Upper lobe of left lung (tissue), 6 donors: ENCODE data around the gene PRKD1. TPM values are rescaled to one million over a fixed set of nuclear protein-coding genes. Genes with fewer than 3 reads are reported as not detected.
A peak's percentile ranks its signal among the peaks of the same experiment; 100 is the strongest.

Experiments used
- ATAC-seq, 2 donors: fragments of 200-7000 bp; cut with Tn5 transposase; one replicate each; pipeline ENCODE4 v1.9.1; 2022; ENCODE audit warnings: mild to moderate bottlenecking in 2 of 2, moderate library complexity in 2 of 2; ENCODE audit not compliant: low FRiP score in 2 of 2
- DNase-seq, 2 donors: peaks; one replicate each; pipeline ENCODE4 v3.0.0-alpha.2; 2019 to 2020
- H3K27ac ChIP-seq, 4 donors: fragments of 200-600 bp; sonication (generic); one replicate each; pipeline ENCODE4 v1.5.1; 2016 to 2019
- H3K27me3 ChIP-seq, 4 donors: fragments of 200-600 bp; sonication (generic); one replicate each; pipeline ENCODE4 v1.5.1; 2017 to 2019
- H3K36me3 ChIP-seq, 4 donors: fragments of 200-600 bp; sonication (generic); one replicate each; pipeline ENCODE4 v1.5.1; 2016 to 2019
- H3K4me1 ChIP-seq, 4 donors: fragments of 200-600 bp; sonication (generic); one replicate each; pipeline ENCODE4 v1.5.1; 2018 to 2019
- H3K4me3 ChIP-seq, 4 donors: fragments of 200-600 bp; sonication (generic); one replicate each; pipeline ENCODE4 v1.5.1; 2017 to 2019; ENCODE audit warnings: mild to moderate bottlenecking in 2 of 4, moderate library complexity in 1 of 4
- H3K9me3 ChIP-seq, 4 donors: fragments of 200-600 bp; sonication (generic); one replicate each; pipeline ENCODE4 v1.5.1; 2018 to 2019
- CTCF ChIP-seq, 6 experiments: fragments of 450-650 bp in 4 of 6; fragments of 200-600 bp in 2 of 6; sonication (generic) in 2 of 6; IDR thresholded peaks; one replicate each; pipeline ENCODE4 v1.5.1; 2016 to 2019; ENCODE audit warnings: antibody characterized with exemption in 6 of 6
- EP300 ChIP-seq, 4 donors: sonication (generic); formaldehyde crosslinking; IDR thresholded peaks; one replicate each; pipeline ENCODE4 v1.5.1; 2017; ENCODE audit warnings: antibody characterized with exemption in 4 of 4, control low read depth in 2 of 4
- POLR2A ChIP-seq, 4 donors: fragments of 450-650 bp; IDR thresholded peaks; one replicate each; pipeline ENCODE4 v1.5.1; 2016 to 2017; ENCODE audit warnings: antibody characterized with exemption in 4 of 4, mild to moderate bottlenecking in 2 of 4
- POLR2AphosphoS5 ChIP-seq, 2 donors: sonication (generic); formaldehyde crosslinking; IDR thresholded peaks; one replicate each; pipeline ENCODE4 v1.5.1; 2017; ENCODE audit warnings: antibody characterized with exemption in 2 of 2
- WGBS, 2 donors: methylation state at CpG; one replicate each; pipeline ENCODE4 v1.1.5; 2017 to 2018; 5-methylcytosine and 5-hydroxymethylcytosine counted together
- total RNA-seq, 6 donors: library from RNA; depleted of rRNA in 4 of 6; stranded (reverse); fragments of >200 nt in 4 of 6; gene quantifications; one replicate each; pipeline versions ENCODE4 v1.1.0 to v1.2.1, GENCODE V29; 2016 to 2021
- donor health status: DM: no; HTN: no; CAD: no; lungs with moderate emphysema.
- donor health status: DM: no; HTN: yes; CAD: no; lungs with severe emphysema.

The PRKD1 gene
- total RNA-seq, 6 donors from 2014 or later = 12.2 to 32.5 (median 15.2) TPM

GRCh38 chr14:29800961-29801360, 126.7 kb downstream of the PRKD1 start:
- no peaks in the 10 kb centered on the region for H3K36me3 ChIP-seq
- no peaks in the 10 kb centered on the region for H3K9me3 ChIP-seq
- DNase-seq = no peak
- no peak overlapping the region for H3K27ac ChIP-seq
- no peak for ATAC-seq
- H3K4me3 ChIP-seq = no peak overlapping the region
- H3K27me3 ChIP-seq = no peaks in the 10 kb centered on the region
- TF ChIP-seq POLR2A (IDR thresholded peaks at IDR 0.05) = no peak
- no peak for TF ChIP-seq EP300 (IDR thresholded peaks at IDR 0.05)
- TF ChIP-seq CTCF (IDR thresholded peaks at IDR 0.05) = peak in 1 of 6 experiments; percentile 13
- TF ChIP-seq POLR2AphosphoS5 (IDR thresholded peaks at IDR 0.05) = no peak
- H3K4me1 ChIP-seq = peaks cover 0 to 7% (median 4%) of the 10 kb centered on the region in 4 donors

GRCh38 chr14:29799464-29800095, 128.1 kb downstream of the PRKD1 start:
- no peaks in the 10 kb centered on the region for H3K27me3 ChIP-seq
- no peaks in the 10 kb centered on the region for H3K4me1 ChIP-seq
- no peaks in the 10 kb centered on the region for H3K36me3 ChIP-seq
- WGBS, 2 donors = 52 to 67% methylated on average over 6 of the region's 6 CpGs
- TF ChIP-seq POLR2A (IDR thresholded peaks at IDR 0.05) (no peak), POLR2AphosphoS5 (IDR thresholded peaks at IDR 0.05) (no peak), EP300 (IDR thresholded peaks at IDR 0.05) (no peak), CTCF (IDR thresholded peaks at IDR 0.05) (no peak)
- H3K4me3 ChIP-seq = no peak overlapping the region
- H3K9me3 ChIP-seq = no peaks in the 10 kb centered on the region
- DNase-seq (no peak), ATAC-seq (no peak)
- no peak overlapping the region for H3K27ac ChIP-seq

GRCh38 chr14:29798811-29799210, 128.8 kb downstream of the PRKD1 start:
- Histone ChIP-seq H3K4me3 (no peak overlapping the region), H3K27me3 (no peaks in the 10 kb centered on the region), H3K4me1 (no peaks in the 10 kb centered on the region), H3K27ac (no peak overlapping the region), H3K36me3 (no peaks in the 10 kb centered on the region), H3K9me3 (no peaks in the 10 kb centered on the region)
- ATAC-seq (no peak), DNase-seq (no peak)
- TF ChIP-seq POLR2A (IDR thresholded peaks at IDR 0.05) (no peak), POLR2AphosphoS5 (IDR thresholded peaks at IDR 0.05) (no peak), EP300 (IDR thresholded peaks at IDR 0.05) (no peak), CTCF (IDR thresholded peaks at IDR 0.05) (no peak)
- 69 to 74% methylated on average over 2 of the region's 2 CpGs for WGBS, 2 donors

- Histone ChIP-seq H3K27me3 (no peaks in the 10 kb centered on the region), H3K4me1 (no peaks in the 10 kb centered on the region), H3K4me3 (no peak overlapping the region), H3K36me3 (no peaks in the 10 kb centered on the region), H3K27ac (no peak overlapping the region), H3K9me3 (no peaks in the 10 kb centered on the region)
- TF ChIP-seq EP300 (IDR thresholded peaks at IDR 0.05) (no peak), POLR2AphosphoS5 (IDR thresholded peaks at IDR 0.05) (no peak)
- DNase-seq (no peak), ATAC-seq (no peak)
- WGBS, 2 donors = 91 to 96% methylated on average over 2 of the region's 2 CpGs
Measured at GRCh38 chr14:29798108-29798663, 129.5 kb downstream of the PRKD1 start.

- no peak for ATAC-seq
- Histone ChIP-seq H3K4me3 (no peak overlapping the region), H3K27me3 (no peaks in the 10 kb centered on the region), H3K9me3 (no peaks in the 10 kb centered on the region), H3K27ac (no peak overlapping the region), H3K4me1 (no peaks in the 10 kb centered on the region), H3K36me3 (no peaks in the 10 kb centered on the region)
- TF ChIP-seq POLR2AphosphoS5 (IDR thresholded peaks at IDR 0.05) (no peak), POLR2A (IDR thresholded peaks at IDR 0.05) (no peak), CTCF (IDR thresholded peaks at IDR 0.05) (no peak), EP300 (IDR thresholded peaks at IDR 0.05) (no peak)
- WGBS, 2 donors = 93 to 96% methylated on average over 2 of the region's 2 CpGs
- no peak for DNase-seq
Measured at GRCh38 chr14:29796853-29797252, 130.8 kb downstream of the PRKD1 start.
